Measurements from ENCODE around the gene SERPINH1. TPM values are rescaled to one million over a fixed set of nuclear protein-coding genes. Genes with fewer than 3 reads are reported as not detected.

Gene SERPINH1
- total RNA-seq, 1 donor from 2014 or later, result 229 TPM

DNA sequence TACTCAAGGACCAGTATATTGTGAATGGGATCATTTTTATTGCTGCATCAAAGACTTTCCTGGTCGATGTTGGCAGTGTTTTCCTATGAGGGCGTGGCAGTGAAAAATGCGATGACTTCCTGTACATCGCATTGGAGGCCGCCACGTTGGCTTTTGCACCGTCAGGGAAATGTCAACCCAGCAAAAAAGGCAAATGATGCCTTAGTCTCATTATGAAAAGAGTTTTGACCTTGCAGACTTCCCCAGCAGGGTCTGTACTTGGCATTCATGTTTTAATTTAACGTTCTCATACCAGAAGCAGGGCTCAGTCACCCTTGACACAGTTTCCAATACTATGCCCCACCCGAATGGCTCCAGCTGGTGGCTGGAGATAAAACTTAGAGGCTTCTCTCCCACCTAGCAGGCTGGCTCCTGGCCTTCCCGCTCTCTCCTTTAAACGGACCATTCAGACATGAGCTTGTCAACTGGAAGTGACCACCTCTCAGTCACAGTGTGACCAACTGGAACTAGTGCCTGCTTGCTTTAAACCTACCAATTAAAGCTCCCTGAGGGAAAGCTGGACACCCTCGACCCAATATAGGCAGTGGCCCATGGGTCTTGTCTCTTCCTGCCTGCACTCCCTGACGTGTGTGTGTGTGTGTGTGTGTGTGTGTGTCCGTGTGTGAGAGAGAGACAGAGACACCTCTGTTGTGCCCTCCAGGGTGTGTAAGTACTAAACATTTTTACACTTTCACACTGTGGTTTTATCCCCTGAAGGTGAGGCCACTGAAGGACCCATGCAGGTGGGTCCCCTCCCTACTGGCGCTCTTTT lies 27.6 kb upstream of the SERPINH1 start:
- Mint-ChIP-seq H3K36me3 (no peaks in the 10 kb centered on the region), H3K9me3 (no peaks in the 10 kb centered on the region), H3K27ac (peak overlapping the region; percentile 75), H3K4me3 (no peak overlapping the region), H3K27me3 (peaks cover 4% of the 10 kb centered on the region), H3K4me1 (ENCODE audit: unreplicated experiment) (peaks cover 34% of the 10 kb centered on the region)
- no peak for DNase-seq (ENCODE audit: extremely low spot score, unreplicated experiment)
- TF ChIP-seq, protein P1, sequence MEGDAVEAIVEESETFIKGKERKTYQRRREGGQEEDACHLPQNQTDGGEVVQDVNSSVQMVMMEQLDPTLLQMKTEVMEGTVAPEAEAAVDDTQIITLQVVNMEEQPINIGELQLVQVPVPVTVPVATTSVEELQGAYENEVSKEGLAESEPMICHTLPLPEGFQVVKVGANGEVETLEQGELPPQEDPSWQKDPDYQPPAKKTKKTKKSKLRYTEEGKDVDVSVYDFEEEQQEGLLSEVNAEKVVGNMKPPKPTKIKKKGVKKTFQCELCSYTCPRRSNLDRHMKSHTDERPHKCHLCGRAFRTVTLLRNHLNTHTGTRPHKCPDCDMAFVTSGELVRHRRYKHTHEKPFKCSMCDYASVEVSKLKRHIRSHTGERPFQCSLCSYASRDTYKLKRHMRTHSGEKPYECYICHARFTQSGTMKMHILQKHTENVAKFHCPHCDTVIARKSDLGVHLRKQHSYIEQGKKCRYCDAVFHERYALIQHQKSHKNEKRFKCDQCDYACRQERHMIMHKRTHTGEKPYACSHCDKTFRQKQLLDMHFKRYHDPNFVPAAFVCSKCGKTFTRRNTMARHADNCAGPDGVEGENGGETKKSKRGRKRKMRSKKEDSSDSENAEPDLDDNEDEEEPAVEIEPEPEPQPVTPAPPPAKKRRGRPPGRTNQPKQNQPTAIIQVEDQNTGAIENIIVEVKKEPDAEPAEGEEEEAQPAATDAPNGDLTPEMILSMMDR (conservative IDR thresholded peaks at IDR 0.05), result no peak

DNA sequence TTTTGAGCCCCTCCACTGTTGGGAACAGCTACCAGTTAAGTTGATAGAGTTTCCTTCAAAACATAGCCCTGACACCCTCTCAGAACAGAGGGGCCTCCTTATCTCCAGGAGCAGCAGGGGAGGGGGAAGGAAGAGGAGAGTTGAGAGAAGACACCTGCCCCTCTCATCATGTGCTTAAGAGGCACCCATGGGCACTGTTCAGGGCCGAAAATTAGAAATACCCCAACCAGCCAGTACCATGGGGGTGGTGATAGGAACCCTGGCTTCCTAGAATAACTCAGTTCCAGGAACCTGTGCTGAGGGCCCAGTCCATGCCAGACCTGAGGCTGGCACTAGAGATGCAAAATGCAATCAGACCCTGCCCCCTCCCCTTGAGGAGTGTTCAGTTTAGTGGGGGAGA lies 27.0 kb upstream of the SERPINH1 start:
- TF ChIP-seq, protein P1 (conservative IDR thresholded peaks at IDR 0.05), result no peak
- Mint-ChIP-seq H3K36me3 (no peaks in the 10 kb centered on the region), H3K27me3 (peaks cover 4% of the 10 kb centered on the region), H3K4me1 (ENCODE audit: unreplicated experiment) (peaks cover 35% of the 10 kb centered on the region), H3K27ac (no peak overlapping the region), H3K9me3 (no peaks in the 10 kb centered on the region), H3K4me3 (no peak overlapping the region)
- DNase-seq (ENCODE audit: extremely low spot score, unreplicated experiment), result no peak

DNA sequence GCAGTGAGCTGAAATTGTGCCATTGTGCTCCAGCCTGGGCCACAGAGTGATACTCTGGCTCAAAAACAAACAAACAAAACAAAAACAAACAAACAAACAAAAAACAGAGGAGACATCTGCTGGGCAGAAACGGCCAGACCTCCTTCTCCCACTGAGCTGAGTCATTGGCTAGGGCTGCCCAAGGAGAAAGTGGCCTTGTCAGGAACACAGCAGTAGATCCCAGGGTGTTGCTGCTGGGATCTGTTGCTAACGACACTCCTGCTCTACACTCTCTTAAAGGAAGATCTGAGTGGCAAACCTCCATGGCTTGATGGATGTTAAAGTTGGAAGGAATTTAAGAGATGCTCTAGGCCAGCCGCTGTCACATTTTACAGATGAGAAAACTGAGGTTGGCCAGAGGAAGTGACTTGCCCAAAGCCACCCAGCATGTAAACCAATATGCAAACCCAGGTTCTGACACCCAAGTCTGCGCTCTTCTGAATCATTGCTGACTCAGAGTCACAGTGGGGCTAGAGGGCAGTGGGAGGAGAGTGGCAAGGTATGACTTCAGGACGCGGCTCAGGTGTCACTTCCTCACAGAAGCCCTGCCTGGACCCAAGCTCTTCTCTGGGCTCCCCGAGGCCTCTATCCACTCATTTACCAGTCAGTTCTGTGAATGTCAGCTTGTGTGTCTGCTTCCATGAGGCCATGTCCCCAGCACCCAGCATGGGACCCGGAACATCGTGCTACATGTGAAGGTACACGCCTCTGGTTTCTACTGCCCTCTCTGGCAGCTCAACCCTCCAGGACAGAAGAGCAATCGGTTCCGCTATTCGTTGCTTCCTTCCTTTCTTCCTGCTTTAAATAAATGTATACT lies 25.0 kb upstream of the SERPINH1 start:
- H3K9me3 Mint-ChIP-seq, result no peaks in the 10 kb centered on the region
- peaks cover 4% of the 10 kb centered on the region for H3K27me3 Mint-ChIP-seq
- H3K36me3 Mint-ChIP-seq, result no peaks in the 10 kb centered on the region
- no peak for DNase-seq (ENCODE audit: extremely low spot score, unreplicated experiment)
- TF ChIP-seq, protein P1 (conservative IDR thresholded peaks at IDR 0.05), result no peak
- H3K27ac Mint-ChIP-seq, result no peak overlapping the region
- H3K4me1 Mint-ChIP-seq (ENCODE audit: unreplicated experiment), result peaks cover 29% of the 10 kb centered on the region
- H3K4me3 Mint-ChIP-seq, result no peak overlapping the region

DNA sequence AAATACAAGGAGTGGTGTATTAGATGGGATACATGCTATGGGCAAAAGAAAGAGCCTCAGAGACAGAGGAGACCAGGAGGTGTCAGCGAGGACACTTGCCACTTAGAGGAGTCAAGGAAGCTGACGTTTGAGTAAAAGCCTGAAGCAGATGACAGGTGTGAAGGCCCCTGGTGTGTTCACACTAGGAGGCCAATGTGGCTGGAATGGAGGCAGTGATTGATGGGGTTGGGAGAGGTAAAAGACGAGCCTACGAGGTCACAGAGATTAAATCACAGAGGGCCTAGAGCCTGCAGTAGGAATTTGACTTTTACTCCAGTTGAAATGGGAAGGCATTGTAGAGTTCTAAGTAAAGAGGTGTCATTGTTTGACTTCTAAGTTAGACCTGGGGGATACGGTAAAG lies 24.3 kb upstream of the SERPINH1 start:
- no peaks in the 10 kb centered on the region for H3K36me3 Mint-ChIP-seq
- H3K27me3 Mint-ChIP-seq, result no peaks in the 10 kb centered on the region
- no peak for DNase-seq (ENCODE audit: extremely low spot score, unreplicated experiment)
- no peak overlapping the region for H3K27ac Mint-ChIP-seq
- TF ChIP-seq, protein P1 (conservative IDR thresholded peaks at IDR 0.05), result no peak
- no peak overlapping the region for H3K4me3 Mint-ChIP-seq
- H3K4me1 Mint-ChIP-seq (ENCODE audit: unreplicated experiment), result peaks cover 24% of the 10 kb centered on the region
- no peaks in the 10 kb centered on the region for H3K9me3 Mint-ChIP-seq

DNA sequence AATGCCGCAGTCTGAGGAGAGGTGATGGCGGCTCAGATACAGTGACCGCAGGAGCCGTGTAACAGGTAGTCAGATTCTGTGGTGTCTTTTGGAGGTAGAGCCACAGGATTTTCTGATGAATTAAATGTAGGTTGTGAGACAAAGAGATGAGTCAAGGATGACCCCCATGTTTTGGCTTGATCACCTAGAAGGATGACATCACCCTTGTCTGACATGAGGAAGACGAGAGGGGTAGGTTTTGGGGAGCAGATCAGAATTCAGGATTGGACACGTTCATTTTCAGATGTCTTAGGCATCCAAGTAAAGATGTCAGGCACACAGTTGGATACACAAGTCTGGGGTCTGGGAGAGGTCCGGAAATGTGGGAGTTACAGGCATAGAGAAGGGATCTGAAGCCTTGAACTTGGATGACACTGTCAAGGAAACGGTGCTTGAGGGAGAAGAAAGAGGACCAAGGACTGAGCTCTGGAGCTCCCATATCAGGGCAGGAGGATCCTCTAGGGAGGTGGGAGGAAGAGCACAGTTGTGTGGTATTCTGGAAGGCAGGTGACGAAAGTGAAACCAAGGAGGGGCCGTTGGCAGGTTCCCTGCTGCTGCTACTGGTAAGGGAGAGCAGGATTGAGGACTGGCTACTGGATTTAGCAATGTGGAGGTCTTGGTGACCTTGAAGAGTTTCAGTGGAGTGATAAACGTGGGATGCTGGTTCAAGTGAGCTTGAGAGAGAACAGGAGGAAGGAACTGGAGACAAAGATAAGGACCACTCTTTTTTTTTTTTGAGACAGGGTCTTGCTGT lies 23.7 kb upstream of the SERPINH1 start:
- no peaks in the 10 kb centered on the region for H3K27me3 Mint-ChIP-seq
- no peaks in the 10 kb centered on the region for H3K36me3 Mint-ChIP-seq
- no peak overlapping the region for H3K4me3 Mint-ChIP-seq
- TF ChIP-seq, protein P1 (conservative IDR thresholded peaks at IDR 0.05), result no peak
- no peaks in the 10 kb centered on the region for H3K9me3 Mint-ChIP-seq
- H3K4me1 Mint-ChIP-seq (ENCODE audit: unreplicated experiment), result peaks cover 24% of the 10 kb centered on the region
- no peak overlapping the region for H3K27ac Mint-ChIP-seq
- DNase-seq (ENCODE audit: extremely low spot score, unreplicated experiment), result no peak
